ENCODE measurements around the gene RNF126.

RNF126 gene

DNA sequence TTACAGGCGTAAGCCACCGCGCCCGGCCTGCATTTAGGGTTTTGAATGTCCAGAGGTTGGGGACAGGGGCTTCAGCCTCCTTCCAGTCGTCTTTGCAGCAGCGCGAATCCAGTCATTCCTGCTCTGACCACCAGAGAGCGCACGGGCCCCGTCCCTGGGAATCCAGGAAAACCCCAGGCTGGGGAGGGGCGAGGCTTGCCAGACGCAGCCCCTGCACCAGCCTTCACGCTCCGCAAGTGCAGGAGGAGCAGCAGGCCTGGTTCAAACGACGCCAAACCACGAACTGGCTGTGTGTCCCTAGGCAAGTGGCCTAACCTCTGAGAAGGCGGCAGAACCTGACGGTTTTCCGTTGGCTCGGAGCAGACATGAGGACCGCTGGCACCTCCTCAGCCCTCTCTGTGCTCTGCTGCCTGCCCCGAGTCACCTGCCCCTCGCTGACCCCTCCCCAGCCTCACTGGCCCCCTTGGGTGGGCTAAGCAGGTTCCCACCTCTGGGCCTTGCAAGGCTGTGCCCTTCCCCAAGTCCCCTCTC is 2.0 kb upstream of the RNF126 start:
- peak; percentile 60 to 70 for DNase-seq (ENCODE audit: low read depth in 1 of 2, low spot score in 1 of 2)

- DNase-seq (ENCODE audit: low read depth in 1 of 2, low spot score in 1 of 2) = no peak
Observed at GRCh38 chr19:663682-664117, 686 bp upstream of the RNF126 start.

DNA sequence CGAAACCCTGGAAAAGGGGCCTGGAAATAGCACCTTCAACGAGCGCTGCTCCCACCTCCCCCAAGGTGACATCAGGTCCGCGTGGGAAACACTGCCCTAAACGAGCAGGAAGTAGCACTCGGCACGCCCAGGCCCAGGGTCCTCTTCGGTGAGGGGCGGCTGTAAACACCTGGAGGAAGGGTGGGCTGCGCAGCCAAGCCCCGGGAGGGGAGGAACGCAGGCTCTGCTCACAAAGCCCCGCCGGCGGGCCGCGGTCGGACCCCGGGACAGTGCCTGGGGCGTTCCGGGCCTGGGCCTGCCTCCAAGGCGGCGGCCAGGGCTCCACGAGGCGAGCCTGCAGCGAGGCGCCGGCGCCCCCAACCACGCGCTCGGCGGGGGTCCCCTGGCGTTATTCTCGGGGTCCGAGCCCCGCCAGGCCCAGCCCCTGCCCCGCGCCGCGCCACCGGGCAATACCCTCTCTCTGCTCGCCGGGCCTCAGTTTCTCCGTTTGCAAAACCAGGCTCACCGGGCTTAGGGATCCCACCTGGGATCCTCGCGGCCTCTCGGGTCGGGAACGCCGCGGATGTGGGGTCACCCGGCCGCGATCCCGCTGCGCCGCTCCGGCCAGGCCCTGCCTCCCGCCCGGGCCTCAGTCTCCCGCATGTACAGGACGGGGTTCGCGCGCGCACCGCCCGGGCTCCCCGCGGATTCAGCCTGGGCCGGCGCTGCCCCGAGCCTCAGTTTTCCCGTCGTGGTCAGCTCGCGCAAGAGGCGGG is 630 bp downstream of the RNF126 start:
- peak; percentile 46 to 55 for DNase-seq (ENCODE audit: low read depth in 1 of 2, low spot score in 1 of 2)

DNA sequence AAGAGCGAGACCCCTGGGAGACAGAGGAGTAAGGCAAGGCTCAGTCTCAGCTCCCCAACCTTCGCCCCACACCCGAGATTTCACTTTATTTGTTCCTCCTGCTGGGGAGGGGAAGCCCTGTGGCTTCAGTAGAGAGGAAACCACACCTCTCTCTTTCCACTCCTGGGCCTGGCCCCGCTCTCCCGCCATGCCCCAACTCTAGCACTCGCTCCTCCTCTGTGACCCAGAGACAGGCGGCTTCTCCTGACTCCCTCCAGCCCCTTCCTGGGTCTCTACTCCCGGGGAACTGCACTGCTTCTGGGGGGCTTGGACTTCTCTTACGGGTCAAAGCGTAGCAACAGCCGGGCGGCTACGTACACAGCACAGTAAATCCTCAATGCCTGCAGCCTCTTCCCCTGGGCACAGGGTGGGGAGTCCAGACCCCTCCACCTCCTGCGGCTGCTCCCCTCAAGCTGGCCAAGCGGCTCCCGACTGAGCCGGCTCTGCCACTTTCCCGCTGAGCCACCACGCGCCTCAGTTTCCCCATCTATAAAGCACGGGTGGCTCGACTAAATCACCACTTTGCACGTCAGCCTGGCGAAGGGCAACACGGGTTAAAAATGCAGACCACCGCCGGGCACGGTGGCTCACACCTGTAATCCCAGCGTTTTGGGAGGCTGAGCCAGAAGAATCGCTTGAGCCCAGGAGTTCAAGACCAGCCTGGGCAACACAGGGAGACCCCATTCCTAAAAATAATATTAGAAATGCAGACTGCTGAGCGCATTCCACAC is 1.4 kb downstream of the RNF126 start:
- DNase-seq (ENCODE audit: low read depth in 1 of 2, low spot score in 1 of 2) = peak; percentile 39 to 40

DNA sequence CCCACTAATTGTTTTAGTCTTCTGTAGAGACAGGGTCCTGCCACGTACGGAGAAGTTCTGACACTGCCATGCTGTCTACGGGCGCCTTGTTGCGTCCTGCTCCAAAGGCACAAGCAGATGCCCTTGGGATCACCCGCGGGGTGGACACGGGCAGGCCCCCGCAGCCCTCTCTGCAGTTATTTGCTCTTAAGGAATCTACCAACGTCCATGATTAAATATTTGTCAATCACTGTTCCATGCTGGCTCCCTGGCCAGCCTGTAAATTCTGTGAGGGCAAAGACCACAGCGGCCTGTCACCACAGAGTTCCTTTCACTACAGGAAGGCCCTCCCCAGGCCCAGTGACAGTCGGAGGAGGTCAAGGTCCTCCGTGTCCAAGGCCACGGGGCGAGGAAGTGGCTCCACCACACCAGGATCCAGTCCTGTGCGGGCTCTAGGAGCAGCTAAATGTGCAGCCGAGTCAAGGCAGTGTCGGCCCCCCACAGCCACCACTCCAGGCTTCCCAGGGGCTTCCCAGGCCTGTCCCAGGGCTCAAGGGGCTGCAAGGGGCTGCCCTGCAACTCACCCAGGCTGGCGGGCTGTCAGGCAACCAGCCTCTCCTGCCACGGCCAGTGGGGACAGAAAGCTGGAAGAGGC is 2.1 kb downstream of the RNF126 start:
- DNase-seq (ENCODE audit: low read depth in 1 of 2, low spot score in 1 of 2) = no peak

DNA sequence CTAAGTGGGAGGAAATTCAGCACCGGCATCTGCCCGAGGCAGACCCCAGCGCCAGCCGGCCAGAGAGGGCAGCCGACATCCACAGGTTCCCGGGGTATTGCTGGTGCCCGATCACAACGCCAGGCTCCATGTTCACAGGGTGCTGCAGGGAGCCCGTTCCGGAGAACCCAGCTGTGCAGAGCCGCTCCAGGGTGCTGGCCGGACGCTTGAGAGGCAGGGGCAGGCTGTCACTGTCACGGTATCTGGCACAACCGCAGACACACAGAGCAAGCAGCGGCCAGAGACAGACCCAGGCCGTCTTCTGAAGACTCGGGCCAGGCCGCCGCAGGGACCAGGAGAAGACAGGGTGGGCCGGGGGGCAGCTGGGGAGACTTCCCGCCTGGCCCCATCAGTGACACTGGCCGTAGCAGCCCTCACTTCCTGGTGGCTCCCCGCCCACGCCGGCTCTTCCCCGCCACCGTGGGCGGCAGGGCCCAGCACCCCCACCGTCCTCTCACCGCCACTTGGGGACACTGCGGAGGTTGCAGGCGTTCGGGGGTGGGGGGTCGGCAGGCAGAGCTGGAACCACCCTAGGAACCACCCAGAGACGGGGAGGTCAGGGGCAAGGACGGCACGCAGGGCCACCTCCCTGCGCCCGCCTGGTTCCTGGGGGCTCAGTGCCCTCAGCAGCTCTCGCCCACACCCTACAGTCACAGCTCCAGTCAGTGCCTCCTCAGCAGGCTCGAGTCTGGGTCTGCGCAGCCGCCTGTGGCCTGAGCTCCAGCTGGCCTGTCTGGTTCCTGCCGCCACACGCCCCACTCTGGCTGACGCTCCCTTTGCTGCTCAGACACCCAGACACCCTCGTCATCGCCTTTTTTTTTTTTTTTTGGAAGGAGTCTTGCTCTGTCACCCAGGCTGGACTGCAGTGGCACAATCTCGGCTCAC is 3.8 kb downstream of the RNF126 start:
- DNase-seq (ENCODE audit: low read depth in 1 of 2, low spot score in 1 of 2) = no peak

GRCh38 chr19:658059-658839 is 4.8 kb downstream of the RNF126 start:
- no peak for DNase-seq (ENCODE audit: low read depth in 1 of 2, low spot score in 1 of 2)

DNA sequence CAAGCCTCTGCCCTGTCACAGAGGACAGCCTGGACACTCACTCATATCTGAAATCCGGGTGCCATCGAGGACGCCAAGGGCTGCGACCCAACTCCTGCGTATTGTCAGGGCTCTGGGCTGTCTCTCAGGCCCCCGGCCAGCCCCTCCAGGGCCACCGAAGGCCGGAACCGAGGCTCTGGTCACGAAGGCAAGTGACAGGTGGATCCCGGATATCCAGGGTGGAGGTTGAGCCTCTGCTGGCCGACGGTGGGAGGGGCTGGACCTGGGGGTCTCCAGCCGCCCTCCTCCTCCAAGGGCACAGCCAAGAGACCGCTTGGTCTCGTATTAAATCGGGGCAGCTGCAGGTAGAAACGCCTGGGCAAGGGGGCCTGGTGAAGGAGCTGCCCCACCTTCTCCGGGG is 5.4 kb downstream of the RNF126 start:
- no peak for DNase-seq (ENCODE audit: low read depth in 1 of 2, low spot score in 1 of 2)

GRCh38 chr19:656751-657559 is 6.1 kb downstream of the RNF126 start:
- no peak for DNase-seq (ENCODE audit: low read depth in 1 of 2, low spot score in 1 of 2)

- DNase-seq (ENCODE audit: low read depth in 1 of 2, low spot score in 1 of 2) = no peak
Observed at GRCh38 chr19:655691-656090, 7.3 kb downstream of the RNF126 start.

GRCh38 chr19:653425-653824 is 9.6 kb downstream of the RNF126 start:
- no peak for DNase-seq (ENCODE audit: low read depth in 1 of 2, low spot score in 1 of 2)

DNA sequence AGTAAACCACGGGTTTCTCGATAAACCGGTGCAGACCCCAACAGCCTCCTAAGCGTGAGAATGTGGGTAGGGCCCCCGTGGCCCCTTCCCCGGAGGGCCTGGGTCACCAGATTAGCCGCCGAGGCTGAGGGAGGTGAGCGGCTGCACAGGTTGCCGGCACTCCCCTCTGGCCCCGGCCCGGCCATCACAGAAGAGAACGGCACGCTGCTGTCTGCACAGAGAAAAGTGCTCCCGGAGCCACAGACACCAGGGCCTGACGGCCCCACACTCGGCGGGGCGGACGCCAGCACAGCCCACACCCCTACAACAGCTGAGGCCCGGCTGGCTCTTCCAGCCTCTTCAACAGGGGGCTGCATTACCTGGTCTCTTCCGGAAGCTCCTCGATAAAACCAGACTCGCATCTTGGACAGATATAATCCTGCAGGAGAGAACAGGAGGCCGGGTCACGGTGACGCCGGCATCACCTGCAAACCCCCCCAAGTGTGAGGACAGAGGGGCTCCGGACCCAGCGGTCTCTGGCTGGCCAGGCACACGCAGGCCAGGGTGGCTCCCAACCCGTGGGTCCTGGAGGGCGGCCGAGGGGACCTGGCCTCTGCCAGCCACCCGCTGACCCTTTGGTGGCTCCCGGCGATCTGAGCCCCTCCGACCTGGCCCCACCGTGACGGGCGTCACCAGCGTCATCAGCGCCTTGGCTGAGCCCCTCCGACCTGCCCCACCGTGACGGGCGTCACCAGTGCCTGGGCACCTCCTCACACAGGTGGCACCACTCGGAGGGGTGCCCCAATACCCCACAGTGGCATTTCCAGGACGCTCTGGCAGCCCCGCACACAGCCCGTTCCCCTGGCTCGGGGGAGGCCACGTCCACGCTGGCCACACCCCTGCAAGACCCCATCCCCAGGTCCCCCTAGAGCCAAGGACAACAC is 10.3 kb downstream of the RNF126 start:
- no peak for DNase-seq (ENCODE audit: low read depth in 1 of 2, low spot score in 1 of 2)

DNA sequence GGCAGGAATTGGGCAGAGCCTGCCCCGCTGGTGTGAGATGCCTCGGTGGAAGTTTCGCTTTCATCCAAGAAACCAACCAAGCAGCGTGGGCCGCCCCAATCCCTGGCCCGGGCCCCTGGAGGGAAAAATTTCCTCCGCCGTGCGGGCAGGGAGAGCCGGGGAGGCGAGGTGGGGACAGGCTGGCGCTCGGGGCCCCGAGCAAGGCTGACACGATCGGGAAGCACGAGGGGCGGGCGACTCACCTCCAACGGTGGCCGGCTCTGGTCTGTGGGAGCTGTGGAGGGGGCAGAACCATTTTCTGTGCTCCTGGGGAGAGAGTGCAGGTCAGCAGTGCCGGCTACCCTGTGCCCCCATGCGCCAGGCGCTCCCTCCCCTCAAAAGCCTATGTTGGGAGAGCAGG is 11.0 kb downstream of the RNF126 start:
- DNase-seq (ENCODE audit: low read depth in 1 of 2, low spot score in 1 of 2) = no peak

DNA sequence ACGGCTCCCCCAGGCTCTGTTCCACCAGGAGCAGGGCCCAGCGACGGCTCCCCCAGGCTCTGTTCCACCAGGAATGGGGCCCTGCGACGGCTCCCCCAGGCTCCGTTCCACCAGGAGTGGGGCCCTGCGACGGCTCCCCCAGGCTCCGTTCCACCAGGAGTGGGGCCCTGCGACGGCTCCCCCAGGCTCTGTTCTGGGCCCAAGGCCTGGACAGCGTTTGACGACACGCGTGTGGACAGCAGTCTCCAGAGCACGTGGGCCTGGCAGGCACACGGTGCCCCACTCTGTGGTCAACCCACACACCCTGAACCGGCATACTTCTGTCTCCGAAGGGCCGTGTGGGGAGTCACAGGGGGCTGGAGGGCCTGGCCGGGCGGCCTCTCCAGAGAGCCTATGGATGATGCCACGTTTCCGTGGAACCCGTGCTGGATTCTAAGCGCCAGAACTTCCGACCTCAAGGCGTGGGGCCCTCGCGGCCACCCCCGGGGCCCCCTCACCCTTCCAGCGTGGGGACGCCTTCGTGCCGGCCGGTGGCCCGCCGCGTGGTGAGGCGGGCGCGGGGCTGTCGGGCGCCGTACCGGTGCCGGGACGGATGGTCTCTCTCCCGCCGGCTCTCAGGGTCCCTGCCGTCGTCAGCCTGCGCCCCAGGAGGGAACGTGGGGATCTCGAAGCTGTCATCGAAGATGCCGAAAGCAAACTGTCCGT is 11.7 kb downstream of the RNF126 start:
- no peak for DNase-seq (ENCODE audit: low read depth in 1 of 2, low spot score in 1 of 2)

DNA sequence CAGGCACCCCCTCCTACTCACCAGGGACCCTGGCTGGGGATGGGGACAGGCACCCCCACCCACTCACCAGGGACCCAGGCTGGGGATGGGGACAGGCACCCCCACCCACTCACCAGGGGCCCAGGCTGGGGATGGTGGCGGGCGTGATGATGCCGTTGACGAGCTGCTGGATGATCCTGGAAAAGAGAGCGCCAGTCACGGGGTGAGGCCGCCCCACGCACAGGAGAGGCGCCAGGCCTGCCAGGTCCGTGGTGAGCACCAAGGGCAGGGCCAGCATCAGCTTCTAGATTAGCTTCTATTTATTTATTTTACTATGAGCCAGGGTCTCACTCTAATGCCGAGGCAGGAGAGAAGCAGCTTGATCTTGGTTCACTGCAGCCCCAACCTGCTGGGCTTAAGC is 12.9 kb downstream of the RNF126 start:
- DNase-seq (ENCODE audit: low read depth in 1 of 2, low spot score in 1 of 2) = no peak

DNA sequence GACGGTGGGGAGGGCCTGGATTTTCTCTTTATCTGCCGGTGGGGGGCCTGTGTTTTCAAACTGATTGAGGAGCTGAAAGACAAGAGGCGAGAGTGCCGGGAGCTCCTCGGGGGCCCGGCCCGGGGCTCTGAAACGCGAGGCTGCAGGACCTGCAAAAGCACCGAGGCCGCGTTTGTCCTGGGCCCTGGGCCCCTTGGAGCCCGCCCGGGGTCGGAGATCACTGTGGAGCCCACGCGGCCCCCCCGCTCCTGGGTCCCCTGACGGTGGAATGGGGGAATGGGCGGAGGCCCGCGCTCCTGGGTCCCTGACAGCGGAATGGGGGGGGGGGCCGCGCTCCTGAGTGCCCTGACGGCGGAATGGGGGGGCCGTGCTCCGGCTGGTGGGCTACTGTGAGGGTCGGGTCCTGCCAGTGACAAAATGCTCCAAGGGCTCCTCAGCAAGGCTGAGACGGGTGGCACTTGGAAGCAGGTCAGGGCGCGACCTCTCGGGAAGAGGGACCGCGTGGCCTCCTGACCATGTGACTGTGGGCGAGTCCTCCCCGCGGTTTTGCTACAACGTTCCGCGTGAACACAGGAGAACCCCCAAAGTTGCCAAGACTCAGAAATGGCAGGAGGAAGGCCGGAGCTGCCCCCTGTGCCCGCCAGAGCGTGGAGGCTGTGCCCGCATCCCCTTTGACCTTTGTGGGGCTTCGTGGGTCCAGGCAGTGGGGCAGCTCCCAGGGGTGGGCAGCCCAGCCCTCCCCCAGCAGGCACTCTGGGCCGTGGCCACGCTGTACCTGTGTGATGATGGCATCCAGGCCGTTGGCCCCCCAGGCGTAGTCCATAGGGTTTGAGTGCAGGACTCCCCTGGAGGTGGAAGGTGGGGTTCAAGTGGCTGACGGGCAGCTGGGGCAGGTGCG is 13.9 kb downstream of the RNF126 start:
- DNase-seq (ENCODE audit: low read depth in 1 of 2, low spot score in 1 of 2) = no peak

Data from activated T-helper 1 cell treated with anti-CD3 and anti-CD28 coated beads, Interleukin-2, amount 50 U/mL, for 16 hours (primary cell).